Endometrial microvascular endothelial cells (primary cell): ENCODE results near the gene TLCD3A. TPM values are rescaled to one million over a fixed set of nuclear protein-coding genes. Genes with fewer than 3 reads are reported as not detected.

Experiments
- in situ Hi-C: cut with HindIII; loops from 2 replicates; pipeline ENCODE4 v1.10.0; 2017; ENCODE audit warnings: low sequenced_read_pairs, low pct_unique_long_range_greater_than_20kb; ENCODE audit errors: inconsistent ontology term
- total RNA-seq: library from RNA; depleted of rRNA; stranded (reverse); fragments of >200 nt; gene quantifications from one replicate; pipeline ENCODE4 v1.2.3, GENCODE V29; 2015; ENCODE audit errors: inconsistent ontology term

TLCD3A gene
- total RNA-seq, 1 donor from 2014 or later, result 25.3 TPM

DNA sequence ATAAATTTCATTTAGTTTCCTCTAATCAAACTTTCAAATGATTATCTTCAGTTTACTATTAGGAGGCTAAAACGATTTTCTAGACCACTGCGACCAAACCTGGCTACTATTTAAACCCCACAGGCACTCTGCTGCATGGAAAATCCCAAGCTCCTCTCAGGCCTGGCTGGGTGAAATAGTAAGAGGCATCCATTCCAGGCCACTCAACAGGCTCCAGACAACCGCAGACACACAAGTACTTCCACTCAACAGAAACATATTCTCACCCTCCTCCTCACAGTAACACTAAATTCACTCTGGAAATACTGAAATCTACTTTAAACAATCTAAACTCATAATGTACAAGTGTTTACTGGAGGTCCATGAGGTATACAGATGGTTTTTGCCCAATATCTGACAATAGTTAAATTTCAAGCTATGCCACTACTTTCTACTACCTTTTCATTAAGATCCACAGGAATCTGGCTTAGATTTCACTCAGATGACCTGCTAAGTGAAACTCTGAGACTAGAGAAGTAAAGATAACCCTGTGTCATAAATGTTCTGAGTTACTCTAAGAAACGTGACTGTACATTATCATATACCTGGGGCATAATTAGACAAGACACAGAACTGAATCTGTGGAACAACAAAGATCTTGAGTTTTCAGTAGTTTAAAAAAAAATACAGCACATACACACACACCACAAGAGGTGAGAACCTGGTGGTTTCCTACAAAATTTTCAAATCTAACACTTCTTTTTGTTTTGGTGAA lies 28.1 kb upstream of the TLCD3A start:
- in situ Hi-C loops, result no loop called here

DNA sequence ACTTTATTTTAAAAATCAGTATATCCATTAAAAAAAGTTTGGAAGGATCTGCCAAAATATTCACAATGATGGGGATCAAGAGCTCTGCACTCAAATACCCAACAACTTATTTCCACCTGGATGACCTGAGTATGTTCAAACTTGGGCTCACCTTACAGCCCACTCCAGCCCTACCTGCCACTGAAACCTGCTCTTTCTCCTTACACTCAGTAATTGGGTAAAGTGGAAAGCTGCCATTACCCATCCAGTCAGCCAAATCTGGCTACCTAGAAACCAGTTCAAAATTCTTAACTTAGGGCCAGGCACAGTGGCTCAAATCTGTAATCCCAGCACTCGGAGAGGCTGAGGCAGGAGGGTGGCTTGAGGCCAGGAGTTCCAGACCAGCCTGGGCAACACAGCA lies 27.4 kb upstream of the TLCD3A start:
- in situ Hi-C loops, result no loop called here

DNA sequence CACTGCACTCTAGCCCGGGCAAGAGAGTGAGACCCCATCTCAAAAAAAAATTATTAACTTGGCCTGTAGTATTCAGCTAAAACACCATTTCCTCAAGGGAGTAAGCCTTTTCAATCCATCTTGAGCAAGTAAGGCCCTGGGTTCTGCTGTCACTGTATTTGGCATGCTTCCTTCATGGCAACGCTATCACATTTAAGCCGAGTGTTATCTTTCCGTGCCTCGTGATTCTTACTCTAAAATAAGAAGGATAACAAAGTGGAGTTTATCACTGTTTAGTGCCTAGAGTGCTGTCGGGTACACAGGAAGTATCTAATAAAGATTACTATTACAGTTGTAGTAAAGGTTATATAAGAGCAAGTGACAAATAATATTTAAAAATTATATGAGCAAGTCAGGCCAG lies 26.5 kb upstream of the TLCD3A start:
- in situ Hi-C loops, result no loop called here

DNA sequence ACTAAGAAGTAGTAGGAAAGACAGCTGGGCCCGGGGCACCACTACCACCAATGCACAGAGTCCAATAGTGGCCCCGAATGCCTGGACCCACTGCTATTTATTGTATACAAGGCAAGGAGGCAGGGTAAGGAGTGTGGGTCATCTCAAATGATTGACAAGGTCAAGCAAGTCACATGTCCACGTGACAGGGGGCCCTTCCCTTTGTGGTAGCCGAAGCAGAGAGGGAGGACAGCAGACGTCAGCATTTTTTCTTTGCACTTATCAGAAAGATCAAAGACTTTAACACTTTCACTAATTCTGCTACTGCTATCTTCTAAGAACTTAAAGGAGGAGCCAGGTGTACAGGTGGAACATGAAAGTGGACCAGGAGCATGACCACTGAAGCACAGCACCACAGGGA lies 24.3 kb upstream of the TLCD3A start:
- in situ Hi-C loops, result no loop called here

DNA sequence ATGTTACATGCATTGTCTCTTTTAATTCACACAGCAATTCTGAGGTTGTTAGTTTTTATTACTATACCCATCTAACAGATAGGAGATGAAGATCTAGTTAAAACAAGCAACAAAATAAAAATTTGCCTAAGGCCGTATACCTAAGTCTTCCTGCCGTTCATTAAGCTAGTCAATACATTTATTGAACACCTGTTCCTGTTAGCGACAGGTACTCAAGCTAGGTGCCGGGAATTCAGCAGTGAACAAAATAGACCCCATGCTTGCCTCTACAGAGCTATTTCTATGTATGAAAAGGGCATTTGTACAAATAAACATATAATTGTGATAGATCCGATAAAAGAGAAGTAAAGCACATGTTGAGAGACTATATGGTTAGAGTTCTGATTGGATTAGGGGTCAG lies 14.3 kb upstream of the TLCD3A start:
- in situ Hi-C loops, result no loop called here

DNA sequence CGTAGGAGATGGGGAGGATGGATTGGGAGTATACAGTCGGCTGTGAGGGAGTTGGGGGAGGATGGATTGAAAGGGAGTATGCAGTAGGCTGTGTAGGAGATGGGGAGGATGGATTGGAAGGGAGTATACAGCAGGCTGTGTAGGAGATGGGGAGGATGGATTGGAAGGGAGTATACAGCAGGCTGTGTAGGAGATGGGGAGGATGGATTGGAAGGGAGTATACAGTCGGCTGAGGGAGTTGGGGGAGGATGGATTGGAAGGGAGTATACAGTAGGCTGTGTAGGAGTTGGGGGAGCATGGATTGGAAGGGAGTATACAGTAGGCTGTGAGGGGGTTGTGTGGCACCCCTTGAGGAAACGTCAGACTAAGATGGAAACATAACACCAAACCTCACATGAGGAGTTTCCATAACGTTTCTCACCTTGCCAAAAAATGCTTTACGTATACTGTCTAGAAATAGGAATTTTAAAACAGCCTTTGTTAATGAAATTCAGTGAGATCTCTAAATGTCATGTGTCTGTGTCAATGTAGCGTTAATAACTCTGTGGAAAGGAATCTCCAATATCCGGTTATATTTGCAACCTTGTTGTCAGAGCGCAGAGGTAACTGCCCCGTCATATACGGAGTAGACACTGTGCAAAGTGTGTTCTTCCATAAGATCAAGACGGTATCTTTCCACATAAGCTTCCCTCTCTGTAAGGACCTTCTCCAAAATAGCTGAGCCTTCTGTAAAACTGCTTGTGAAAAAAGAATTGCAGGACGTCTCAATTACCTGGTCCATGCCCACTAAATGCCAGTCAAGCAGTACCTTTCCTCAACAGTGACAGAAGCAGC lies 11.5 kb upstream of the TLCD3A start:
- in situ Hi-C loops, result no loop called here

DNA sequence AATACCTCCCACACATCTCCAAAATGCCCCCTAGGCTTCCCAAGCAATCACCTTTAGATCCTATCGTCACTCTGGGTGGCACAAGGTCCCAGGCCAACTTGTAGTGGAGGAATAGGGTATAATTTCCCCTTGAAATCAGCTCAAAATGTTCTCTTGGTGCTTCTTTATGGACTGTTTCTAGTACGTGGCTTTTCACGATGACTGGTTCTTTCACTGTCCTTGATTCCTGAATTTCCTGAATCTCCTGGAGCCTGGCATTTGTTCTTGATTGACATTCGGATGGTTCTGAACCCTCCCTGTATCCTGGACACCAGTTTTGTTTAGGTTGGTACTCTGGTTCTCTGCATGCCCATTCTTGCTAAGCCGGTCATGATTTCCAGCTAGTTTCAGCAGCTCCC lies 10.9 kb upstream of the TLCD3A start:
- in situ Hi-C loops, result no loop called here

DNA sequence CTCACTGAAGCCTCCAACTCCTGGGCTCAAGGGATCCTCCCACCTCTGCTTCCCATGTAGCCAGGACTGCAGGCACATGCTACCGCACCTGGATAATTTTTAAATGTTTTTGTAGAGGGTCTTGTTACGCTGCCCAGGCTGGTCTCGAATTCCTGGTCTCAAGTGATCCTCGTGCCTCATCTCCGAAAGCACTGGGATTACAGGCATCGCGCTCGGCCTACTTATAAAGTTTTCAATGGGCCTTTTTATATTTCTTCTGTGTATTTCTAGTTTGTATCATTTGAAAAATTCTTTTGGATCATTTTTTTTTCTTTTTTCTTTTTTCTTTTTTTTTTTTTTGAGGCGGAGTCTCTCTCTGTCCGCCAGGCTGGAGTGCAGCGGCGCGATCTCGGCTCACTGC lies 7.3 kb upstream of the TLCD3A start:
- in situ Hi-C loops, result no loop called here

DNA sequence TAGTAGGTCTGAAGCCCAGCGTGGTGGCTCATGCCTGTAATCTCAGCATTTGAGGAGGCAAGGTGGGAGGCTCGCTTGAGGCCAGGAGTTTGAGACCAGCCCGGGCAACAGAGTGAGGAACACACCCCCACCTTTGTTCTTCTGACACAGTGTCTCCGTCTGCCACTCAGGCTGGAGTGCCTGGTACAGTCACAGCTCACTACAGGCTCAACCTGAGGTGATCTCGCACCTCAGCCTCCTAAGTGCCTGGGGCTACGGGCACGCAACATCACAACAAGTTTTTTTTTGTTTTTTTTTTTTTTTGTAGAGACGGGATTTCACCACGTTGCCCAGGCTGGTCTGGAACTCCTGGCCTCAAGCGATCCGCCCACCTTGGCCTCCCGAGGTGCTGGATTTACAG lies 6.7 kb upstream of the TLCD3A start:
- in situ Hi-C loops, result no loop called here

DNA sequence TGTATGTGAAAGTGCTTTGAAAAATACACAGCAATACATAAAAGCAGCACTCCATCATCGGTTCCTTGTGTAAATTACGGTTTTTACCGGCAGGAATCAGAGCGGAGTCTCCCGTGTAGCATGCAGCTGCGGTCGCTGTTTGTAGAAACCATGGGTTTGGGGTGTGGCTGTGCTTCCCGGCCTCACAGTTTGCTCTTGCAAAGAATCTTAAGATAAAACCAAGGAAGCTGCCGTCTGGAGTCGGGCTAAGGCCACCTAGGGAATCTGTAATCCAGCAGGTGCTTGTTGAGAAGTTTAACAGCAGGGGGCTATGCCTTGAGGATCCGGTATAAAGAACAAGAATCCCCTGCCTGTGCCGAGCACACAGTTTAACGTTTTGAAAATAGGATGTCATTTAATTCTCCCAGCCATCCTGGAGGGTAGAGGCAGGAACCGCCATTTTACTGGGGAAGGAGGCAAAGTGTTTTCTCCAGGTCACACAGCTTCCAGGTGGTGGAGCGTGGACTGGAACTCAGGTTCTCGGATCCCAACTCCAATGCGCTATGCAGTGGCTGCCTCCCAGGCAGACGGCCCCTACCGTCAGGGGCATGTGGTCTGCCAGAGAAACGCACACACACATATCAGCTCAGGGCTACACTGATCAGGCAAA lies 6.0 kb upstream of the TLCD3A start:
- in situ Hi-C loops, result no loop called here

DNA sequence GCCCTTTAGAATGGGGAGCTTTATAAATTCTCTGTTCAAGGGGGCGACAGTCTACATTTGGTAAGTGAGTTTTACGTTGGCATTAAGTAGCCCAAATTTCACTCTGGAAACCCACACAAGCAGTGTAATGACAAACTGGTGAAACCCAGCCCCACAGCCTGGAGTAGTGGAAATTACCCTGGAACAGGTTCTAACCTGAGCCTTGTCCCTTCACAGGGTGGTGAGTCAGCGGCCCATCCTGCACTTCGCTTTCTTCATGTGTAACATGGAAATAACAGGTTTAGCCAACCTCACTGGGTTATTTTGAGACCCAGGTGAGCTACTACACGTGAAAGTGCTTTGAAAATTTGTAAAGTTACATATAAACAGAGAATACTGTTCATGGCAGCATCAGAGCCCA lies 3.5 kb upstream of the TLCD3A start:
- in situ Hi-C loops, result no loop called here

DNA sequence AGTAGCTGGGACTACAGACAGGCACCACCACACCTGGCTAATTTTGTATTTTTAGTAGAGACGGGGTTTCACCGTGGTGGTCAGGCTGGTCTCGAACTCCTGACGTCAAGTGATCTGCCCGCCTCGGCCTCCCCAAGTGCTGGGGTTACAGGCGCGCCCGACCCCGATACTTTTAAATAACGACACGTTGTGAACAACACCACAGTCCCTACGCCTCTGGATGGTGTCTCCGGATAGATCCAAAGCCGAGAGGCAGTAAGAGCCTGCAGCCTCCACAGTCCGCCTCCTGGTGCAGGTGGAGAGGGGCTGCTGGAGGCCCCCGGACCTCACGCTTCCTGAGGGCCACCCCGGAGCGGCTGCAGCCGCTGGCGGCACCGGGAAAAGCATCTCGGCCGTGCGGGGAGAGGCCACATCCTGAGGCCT lies 741 bp upstream of the TLCD3A start:
- in situ Hi-C loops, result no loop called here

DNA sequence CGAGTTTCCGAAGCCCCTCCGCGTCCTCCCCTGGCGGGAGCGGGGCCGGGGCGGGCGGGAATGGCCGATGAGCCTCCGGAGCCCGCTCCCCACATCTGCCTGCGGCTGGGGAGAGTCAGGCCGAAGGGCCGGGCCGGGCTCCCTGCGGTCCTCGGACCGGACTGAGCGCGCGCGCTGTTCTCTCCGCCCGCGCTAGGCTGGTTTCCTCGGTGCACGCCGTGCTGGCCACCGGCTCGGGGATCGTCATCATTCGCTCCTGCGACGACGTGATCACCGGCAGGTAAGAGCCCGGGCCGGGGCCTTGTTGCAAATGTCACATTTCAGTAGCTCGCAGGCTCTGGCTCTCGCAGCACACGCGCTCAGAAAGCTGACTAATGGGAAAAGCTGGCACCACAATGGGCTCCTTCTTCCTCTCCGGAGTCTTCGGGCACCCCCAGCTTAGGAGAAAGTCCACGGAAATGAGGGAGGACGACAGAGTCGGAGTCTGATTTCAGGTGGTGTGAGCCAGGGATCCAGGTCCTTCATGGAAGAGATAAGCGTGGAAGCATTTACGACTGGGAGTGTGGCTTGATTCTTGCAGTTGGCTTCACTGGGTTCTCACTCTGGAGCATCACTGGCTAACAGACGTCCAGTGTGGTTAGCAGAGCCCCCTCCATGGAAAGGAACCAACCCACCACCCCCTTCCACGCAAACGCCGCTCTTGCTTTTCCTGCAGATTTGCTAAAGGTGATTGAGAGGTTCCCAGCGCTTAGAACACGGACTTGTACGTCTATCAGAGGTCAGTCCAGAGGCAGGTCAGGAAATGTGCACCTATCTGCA lies 715 bp downstream of the TLCD3A start:
- in situ Hi-C loops, result no loop called here

DNA sequence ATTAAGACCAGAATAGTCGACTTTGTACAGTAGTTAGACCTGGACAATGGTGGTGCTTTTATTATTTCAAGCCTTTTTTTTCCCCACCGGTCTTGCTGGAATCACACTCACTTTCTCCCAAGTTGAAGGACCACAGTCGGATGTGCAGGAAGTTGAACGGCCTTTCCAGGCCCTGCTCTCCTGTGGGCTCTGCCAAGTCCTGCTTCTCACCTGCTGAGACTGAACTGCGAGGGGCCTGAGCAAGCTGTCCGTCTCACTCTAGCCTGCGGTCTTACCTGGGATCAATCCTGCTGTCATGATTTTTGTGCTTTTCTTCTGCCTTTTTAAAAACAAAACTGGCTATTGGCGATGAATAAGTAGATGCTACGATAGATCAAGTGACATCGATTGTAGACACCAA lies 1.3 kb downstream of the TLCD3A start:
- in situ Hi-C loops, result no loop called here

DNA sequence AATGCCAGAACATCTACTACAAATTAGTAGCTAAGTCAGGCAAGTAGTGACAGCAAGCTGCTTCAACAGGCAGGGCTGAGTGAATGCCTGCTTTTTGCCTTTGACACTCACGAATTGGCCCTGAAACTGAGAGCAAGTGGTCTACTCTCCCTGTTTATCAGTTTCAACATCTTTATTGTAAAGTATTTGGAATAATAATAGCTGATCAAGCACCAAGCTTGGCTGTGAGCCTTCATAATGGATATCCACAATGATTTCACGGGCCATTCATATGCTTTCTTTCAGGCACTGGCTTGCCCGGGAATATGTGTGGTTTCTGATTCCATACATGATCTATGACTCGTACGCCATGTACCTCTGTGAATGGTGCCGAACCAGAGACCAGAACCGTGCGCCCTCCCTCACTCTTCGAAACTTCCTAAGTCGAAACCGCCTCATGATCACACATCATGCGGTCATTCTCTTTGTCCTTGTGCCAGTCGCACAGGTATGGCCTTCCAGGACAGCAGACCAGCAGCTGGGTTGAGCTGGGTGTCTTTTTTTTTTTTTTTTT lies 5.2 kb downstream of the TLCD3A start:
- in situ Hi-C loops, result no loop called here

DNA sequence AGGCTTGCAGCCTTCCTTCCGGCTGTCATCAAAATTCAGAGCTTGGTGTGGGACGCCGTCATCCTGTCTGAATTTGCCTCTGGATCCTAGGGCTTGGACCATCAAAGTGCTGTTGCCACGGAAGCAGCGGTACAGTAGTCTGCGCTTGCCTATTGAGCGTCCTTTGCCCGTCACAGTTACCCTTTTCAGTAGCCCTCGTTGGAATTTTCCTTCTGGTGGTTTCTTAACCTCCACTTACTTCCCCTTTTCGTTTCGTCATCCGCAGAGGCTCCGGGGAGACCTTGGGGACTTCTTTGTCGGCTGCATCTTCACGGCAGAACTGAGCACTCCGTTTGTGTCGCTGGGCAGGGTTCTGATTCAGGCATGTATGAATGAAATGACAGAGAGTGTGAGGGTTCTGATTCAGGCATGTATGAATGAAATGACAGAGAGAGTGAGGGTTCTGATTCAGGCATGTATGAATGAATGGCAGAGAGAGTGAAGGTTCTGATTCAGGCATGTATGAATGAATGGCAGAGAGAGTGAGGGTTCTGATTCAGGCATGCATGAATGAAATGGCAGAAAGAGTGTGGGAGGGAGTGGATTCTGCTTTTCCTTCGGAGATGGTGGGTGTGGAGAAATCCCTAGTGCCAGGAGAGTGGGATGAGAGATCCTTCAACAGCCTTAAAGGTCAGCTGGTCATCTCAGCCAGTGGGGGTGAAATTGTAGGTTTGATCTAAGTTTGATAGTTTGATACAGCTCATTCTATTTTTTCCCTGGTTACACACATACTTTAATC lies 8.0 kb downstream of the TLCD3A start:
- in situ Hi-C loops, result no loop called here

DNA sequence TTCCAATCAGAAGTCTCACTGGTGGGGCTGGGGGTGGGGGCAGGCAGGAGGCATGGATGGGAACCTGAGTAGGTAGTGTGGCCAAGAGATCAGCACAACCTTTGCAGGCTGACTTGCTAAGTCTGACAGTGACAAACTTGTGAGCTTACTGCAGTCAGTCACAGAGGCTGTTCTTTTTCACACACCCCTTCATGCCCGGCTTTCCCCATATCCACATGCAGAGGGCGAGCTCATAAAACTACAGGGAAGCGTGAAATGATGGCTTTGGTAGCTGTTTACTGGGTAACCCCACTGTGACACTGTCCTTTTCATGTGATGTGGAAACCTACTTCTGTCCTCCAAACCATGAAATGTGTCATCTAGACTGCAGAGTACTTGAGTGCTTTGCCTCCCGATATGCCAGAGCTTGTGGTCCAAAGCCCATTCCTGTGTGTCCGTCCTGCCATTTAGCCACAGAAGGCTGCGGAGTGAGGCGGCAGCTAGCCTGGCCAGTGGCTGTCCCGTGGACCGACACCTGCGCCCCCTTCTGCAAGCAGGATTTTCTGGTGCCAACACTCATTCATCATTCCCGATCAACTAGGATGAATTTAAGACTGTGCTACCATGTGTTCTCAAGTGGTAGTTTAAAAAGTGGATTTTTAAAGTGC lies 9.9 kb downstream of the TLCD3A start:
- in situ Hi-C loops, result no loop called here

DNA sequence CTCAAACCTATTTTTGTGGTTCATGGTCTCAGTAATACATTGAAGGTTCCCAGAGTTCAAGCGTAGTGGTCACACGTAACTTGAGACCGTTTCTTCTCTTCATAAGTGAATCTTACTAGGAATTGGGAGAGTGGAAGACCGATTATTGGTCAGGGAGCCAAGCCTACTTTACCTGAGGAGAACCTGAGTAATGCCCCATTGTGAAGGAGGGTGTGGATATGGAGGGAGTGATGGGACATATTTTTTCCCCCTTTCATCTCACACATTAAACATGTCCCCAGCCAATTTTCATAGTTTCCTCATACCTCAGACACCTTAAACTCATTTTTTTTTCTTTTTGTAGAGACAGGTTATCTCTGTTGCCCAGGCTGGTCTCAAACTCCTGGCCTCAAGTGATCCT lies 10.7 kb downstream of the TLCD3A start:
- in situ Hi-C loops, result no loop called here
